PFSK-1 (cell line): ENCODE measurements around the gene ZNF668.

ENCODE experiments used
- FOXP2 ChIP-seq: optimal IDR thresholded peaks from 2 replicates; pipeline ENCODE3; 2011; ENCODE audit warnings: borderline replicate concordance, control low read depth, inconsistent platforms; ENCODE audit not compliant: insufficient read depth; ENCODE audit errors: extremely low read length, extremely low read depth
- POLR2AphosphoS5 ChIP-seq: IDR thresholded peaks from 2 replicates; pipeline ENCODE4 v1.6.1; 2012; ENCODE audit warnings: low read depth, mild to moderate bottlenecking, control low read depth, low read length, moderate library complexity
- REST ChIP-seq, 2 experiments: IDR thresholded peaks; 2 replicates each; pipeline versions ENCODE4 v1.6.1 to v1.8.0; 2011 to 2012; ENCODE audit warnings: low read depth in 2 of 2, low read length in 2 of 2, control low read depth in 1 of 2, inconsistent platforms in 1 of 2, mild to moderate bottlenecking in 1 of 2, moderate library complexity in 1 of 2; ENCODE audit not compliant: insufficient read depth in 1 of 2
- SIN3A ChIP-seq: IDR thresholded peaks from 2 replicates; pipeline ENCODE4 v1.6.1; 2012; ENCODE audit warnings: mild to moderate bottlenecking, low read length, moderate library complexity, borderline replicate concordance; ENCODE audit not compliant: insufficient read depth
- TAF1 ChIP-seq: IDR thresholded peaks from 2 replicates; pipeline ENCODE4 v1.6.1; 2012; ENCODE audit warnings: low read length, control low read depth, borderline replicate concordance; ENCODE audit not compliant: insufficient read depth

Gene ZNF668

DNA sequence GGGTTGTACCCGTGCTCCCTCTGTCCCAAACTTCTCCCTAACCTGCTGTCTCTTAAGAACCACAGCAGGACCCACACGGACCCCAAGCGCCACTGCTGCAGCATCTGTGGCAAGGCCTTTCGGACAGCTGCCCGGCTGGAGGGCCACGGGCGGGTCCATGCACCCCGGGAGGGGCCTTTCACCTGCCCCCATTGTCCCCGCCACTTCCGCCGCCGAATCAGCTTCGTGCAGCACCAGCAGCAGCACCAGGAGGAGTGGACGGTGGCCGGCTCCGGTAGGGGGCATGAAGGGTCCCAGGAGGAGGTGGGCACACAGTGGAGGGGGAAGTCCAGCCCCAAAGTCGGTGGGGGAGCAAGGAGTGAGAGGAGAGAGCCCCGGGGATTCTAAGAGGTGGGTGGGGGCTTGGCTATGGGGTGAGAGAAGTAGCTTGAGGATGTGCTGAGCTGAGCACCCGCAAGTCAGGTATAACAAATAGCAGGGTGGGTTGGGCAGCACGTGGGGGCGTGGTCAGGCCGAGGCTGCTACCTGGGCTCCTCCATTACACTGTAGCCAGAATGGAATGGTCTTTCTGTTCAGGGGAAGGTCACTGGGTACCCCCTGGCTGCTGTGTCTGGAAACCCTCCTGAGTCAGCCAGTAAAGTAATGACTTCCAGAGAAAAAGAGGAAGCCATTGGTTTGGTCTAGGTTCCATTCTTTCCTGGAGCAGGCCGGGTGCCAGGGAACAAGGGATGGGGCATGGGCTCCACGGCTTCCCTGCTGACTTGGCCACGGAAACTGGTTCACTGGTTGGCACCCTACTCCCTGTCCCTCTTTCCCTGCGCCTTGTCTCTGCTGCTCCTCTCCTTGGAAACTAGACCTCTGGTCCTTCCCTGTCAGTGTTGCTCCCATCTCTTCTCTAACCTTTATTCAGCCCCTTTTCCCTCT is 7.7 kb upstream of the ZNF668 start:
- no peak for TF ChIP-seq FOXP2
- TF ChIP-seq REST (IDR thresholded peaks at IDR 0.05; ENCODE audit: insufficient read depth in 1 of 2, low read depth in 2 of 2, low read length in 2 of 2) = no peak

- TF ChIP-seq FOXP2 (no peak), POLR2AphosphoS5 (no peak), SIN3A (no peak), TAF1 (no peak), REST (IDR thresholded peaks at IDR 0.05; ENCODE audit: insufficient read depth in 1 of 2, low read depth in 2 of 2, low read length in 2 of 2) (no peak)
Measured at GRCh38 chr16:31080756-31081419, 6.8 kb upstream of the ZNF668 start.

DNA sequence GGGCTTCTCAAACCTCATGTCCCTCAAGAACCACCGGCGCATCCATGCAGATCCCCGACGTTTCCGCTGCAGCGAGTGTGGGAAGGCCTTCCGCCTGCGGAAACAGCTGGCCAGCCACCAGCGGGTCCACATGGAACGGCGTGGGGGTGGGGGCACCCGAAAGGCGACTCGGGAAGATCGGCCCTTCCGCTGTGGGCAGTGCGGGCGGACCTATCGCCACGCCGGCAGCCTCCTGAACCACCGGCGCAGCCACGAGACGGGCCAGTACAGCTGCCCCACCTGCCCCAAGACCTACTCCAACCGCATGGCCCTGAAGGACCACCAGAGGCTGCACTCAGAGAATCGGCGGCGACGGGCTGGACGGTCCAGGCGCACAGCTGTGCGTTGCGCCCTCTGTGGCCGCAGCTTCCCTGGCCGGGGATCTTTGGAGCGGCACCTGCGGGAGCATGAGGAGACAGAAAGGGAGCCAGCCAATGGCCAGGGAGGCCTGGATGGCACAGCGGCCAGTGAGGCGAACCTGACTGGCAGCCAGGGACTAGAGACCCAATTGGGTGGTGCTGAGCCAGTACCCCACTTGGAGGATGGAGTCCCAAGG is 6.1 kb upstream of the ZNF668 start:
- TF ChIP-seq REST (IDR thresholded peaks at IDR 0.05; ENCODE audit: insufficient read depth in 1 of 2, low read depth in 2 of 2, low read length in 2 of 2) = no peak
- no peak for TF ChIP-seq FOXP2
- no peak for TF ChIP-seq TAF1
- no peak for TF ChIP-seq SIN3A
- TF ChIP-seq POLR2AphosphoS5 = no peak

GRCh38 chr16:31079342-31079944 is 5.4 kb upstream of the ZNF668 start:
- no peak for TF ChIP-seq FOXP2
- no peak for TF ChIP-seq SIN3A
- TF ChIP-seq POLR2AphosphoS5 = no peak

DNA sequence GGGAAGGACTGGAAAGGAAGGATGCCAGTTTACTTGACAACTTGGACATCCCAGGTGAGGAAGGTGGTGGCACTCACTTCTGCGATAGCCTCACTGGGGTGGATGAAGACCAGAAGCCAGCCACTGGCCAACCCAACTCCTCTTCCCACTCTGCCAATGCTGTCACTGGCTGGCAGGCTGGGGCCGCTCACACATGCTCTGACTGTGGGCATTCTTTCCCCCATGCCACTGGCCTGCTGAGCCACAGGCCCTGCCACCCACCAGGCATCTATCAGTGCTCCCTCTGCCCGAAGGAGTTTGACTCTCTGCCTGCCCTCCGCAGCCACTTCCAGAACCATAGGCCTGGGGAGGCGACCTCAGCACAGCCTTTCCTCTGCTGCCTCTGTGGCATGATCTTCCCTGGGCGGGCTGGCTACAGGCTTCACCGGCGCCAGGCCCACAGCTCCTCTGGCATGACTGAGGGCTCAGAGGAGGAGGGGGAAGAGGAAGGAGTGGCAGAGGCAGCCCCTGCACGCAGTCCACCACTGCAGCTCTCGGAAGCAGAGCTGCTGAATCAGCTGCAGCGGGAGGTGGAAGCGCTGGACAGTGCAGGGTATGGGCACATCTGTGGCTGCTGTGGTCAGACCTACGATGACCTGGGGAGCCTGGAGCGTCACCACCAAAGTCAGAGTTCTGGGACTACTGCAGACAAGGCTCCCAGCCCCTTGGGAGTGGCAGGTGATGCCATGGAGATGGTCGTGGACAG is 4.7 kb upstream of the ZNF668 start:
- TF ChIP-seq FOXP2 (no peak), TAF1 (no peak), REST (IDR thresholded peaks at IDR 0.05; ENCODE audit: insufficient read depth in 1 of 2, low read depth in 2 of 2, low read length in 2 of 2) (no peak), POLR2AphosphoS5 (no peak), SIN3A (no peak)
